Suprapubic skin (tissue), 4 donors: ENCODE measurements around the gene ZMYND11.

Experiments used
- EP300 ChIP-seq: sonication (generic); formaldehyde crosslinking; IDR thresholded peaks from one replicate; pipeline ENCODE4 v1.6.1; 2017; ENCODE audit warnings: antibody characterized with exemption
- POLR2A ChIP-seq, 2 donors: fragments of 450-650 bp; IDR thresholded peaks; one replicate each; pipeline ENCODE4 v1.6.1; 2017; ENCODE audit warnings: antibody characterized with exemption in 2 of 2, mild to moderate bottlenecking in 2 of 2, moderate library complexity in 2 of 2
- POLR2AphosphoS5 ChIP-seq, 3 donors: sonication (generic); formaldehyde crosslinking; IDR thresholded peaks; one replicate each; pipeline ENCODE4 v1.6.1; 2017; ENCODE audit warnings: antibody characterized with exemption in 3 of 3
- TF ChIP-seq, protein P1 (sequence below), 2 donors: fragments of 200-600 bp in 1 of 2; fragments of 450-650 bp in 1 of 2; sonication (generic) in 1 of 2; IDR thresholded peaks; one replicate each; pipeline ENCODE4 v1.5.1; 2016 to 2019; ENCODE audit warnings: antibody characterized with exemption in 2 of 2, mild to moderate bottlenecking in 1 of 2, moderate library complexity in 1 of 2

DNA sequence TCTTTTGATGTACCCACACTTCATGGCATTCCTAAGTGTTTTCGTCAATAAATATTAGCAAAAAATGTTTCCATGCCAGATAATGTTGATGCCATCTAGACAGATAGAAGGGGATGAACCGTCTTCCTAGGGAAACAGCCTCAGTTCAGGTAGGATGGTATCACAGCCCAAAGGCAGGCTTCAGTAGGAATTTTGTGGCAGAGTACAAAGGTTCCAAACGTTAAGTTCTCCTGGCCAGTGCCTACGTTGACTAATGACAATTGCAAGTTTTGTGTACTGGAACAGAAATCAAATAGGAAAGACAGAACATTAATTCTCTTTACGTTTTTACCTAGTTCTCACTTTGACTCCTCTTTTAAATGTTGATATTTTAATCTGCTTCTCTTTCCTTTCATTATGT, 75.0 kb downstream of the ZMYND11 start:
- TF ChIP-seq, protein P1, sequence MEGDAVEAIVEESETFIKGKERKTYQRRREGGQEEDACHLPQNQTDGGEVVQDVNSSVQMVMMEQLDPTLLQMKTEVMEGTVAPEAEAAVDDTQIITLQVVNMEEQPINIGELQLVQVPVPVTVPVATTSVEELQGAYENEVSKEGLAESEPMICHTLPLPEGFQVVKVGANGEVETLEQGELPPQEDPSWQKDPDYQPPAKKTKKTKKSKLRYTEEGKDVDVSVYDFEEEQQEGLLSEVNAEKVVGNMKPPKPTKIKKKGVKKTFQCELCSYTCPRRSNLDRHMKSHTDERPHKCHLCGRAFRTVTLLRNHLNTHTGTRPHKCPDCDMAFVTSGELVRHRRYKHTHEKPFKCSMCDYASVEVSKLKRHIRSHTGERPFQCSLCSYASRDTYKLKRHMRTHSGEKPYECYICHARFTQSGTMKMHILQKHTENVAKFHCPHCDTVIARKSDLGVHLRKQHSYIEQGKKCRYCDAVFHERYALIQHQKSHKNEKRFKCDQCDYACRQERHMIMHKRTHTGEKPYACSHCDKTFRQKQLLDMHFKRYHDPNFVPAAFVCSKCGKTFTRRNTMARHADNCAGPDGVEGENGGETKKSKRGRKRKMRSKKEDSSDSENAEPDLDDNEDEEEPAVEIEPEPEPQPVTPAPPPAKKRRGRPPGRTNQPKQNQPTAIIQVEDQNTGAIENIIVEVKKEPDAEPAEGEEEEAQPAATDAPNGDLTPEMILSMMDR (IDR thresholded peaks at IDR 0.05), result no peak
- no peak for TF ChIP-seq EP300
- TF ChIP-seq POLR2A (IDR thresholded peaks at IDR 0.05), result no peak
- TF ChIP-seq POLR2AphosphoS5 (IDR thresholded peaks at IDR 0.05), result no peak
